Activated CD4-positive, alpha-beta T cell treated with anti-CD3 and anti-CD28 coated beads, Interleukin-2, amount 10 ng/mL, durations not matched to agents 24 days and 14 days (primary cell): ENCODE measurements around the gene MATR3. TPM values are rescaled to one million over a fixed set of nuclear protein-coding genes. Genes with fewer than 3 reads are reported as not detected.

ENCODE experiments used
- DNase-seq: peaks from one replicate; pipeline ENCODE4 v3.0.0; 2022
- H3K27ac Mint-ChIP-seq: one replicate; pipeline ENCODE4 v1.8.0; 2022; ENCODE audit warnings: mild to moderate bottlenecking, mixed read lengths
- H3K27me3 Mint-ChIP-seq: one replicate; pipeline ENCODE4 v1.8.0; 2022; ENCODE audit warnings: mixed read lengths
- H3K36me3 Mint-ChIP-seq: one replicate; pipeline ENCODE4 v1.8.0; 2022; ENCODE audit warnings: low read depth, mild to moderate bottlenecking, mixed read lengths
- H3K4me1 Mint-ChIP-seq: one replicate; pipeline ENCODE4 v1.8.0; 2021; ENCODE audit warnings: mixed read lengths
- H3K4me3 Mint-ChIP-seq: one replicate; pipeline ENCODE4 v1.8.0; 2022; ENCODE audit warnings: mild to moderate bottlenecking, moderate library complexity, mixed read lengths
- H3K9me3 Mint-ChIP-seq: one replicate; pipeline ENCODE4 v1.8.0; 2021; ENCODE audit warnings: mixed read lengths
- intact Hi-C: fragments of 100-400 bp; cut with micrococcal nuclease; formaldehyde crosslinking; loops from one replicate; pipeline ENCODE4 v1.15.1; 2023
- total RNA-seq: library from RNA; stranded (reverse); gene quantifications from 2 replicates; pipeline ENCODE4 v1.2.3, GENCODE V29; 2022

Gene MATR3
- total RNA-seq, 1 donor from 2014 or later: 258 TPM

- Mint-ChIP-seq H3K36me3 (peaks cover 63% of the 10 kb centered on the region), H3K27me3 (no peaks in the 10 kb centered on the region), H3K27ac (peak overlapping the region; percentile 16), H3K9me3 (no peaks in the 10 kb centered on the region), H3K4me1 (peaks cover 45% of the 10 kb centered on the region), H3K4me3 (peak overlapping the region; percentile 65)
- no peak for DNase-seq
- intact Hi-C loops: no loop called here
Observed at GRCh38 chr5:139277171-139277570, 16.4 kb upstream of the MATR3 start.

GRCh38 chr5:139278540-139279274 is 14.8 kb upstream of the MATR3 start:
- DNase-seq: no peak
- no peaks in the 10 kb centered on the region for H3K27me3 Mint-ChIP-seq
- H3K36me3 Mint-ChIP-seq: peaks cover 76% of the 10 kb centered on the region
- intact Hi-C loops: no loop called here
- no peak overlapping the region for H3K27ac Mint-ChIP-seq
- peaks cover 3% of the 10 kb centered on the region for H3K9me3 Mint-ChIP-seq
- peaks cover 30% of the 10 kb centered on the region for H3K4me1 Mint-ChIP-seq
- no peak overlapping the region for H3K4me3 Mint-ChIP-seq

- peaks cover 4% of the 10 kb centered on the region for H3K9me3 Mint-ChIP-seq
- no peak overlapping the region for H3K27ac Mint-ChIP-seq
- intact Hi-C loops: no loop called here
Observed at GRCh38 chr5:139282197-139282557, 11.4 kb upstream of the MATR3 start.

GRCh38 chr5:139283252-139284166 is 10.0 kb upstream of the MATR3 start:
- no peak overlapping the region for H3K4me3 Mint-ChIP-seq
- H3K27ac Mint-ChIP-seq: no peak overlapping the region
- no peak for DNase-seq
- no peaks in the 10 kb centered on the region for H3K27me3 Mint-ChIP-seq
- peaks cover 72% of the 10 kb centered on the region for H3K36me3 Mint-ChIP-seq
- intact Hi-C loops: no loop called here
- peaks cover 4% of the 10 kb centered on the region for H3K9me3 Mint-ChIP-seq
- peaks cover 10% of the 10 kb centered on the region for H3K4me1 Mint-ChIP-seq

More at GRCh38 chr5:139282197-139282557, 11.4 kb upstream of the MATR3 start:
- Mint-ChIP-seq H3K4me1 (peaks cover 13% of the 10 kb centered on the region), H3K27me3 (no peaks in the 10 kb centered on the region), H3K4me3 (no peak overlapping the region), H3K36me3 (peaks cover 74% of the 10 kb centered on the region)
- DNase-seq: no peak

- intact Hi-C loops: no loop called here
- H3K4me1 Mint-ChIP-seq: peaks cover 10% of the 10 kb centered on the region
- DNase-seq: no peak
- H3K9me3 Mint-ChIP-seq: peaks cover 4% of the 10 kb centered on the region
- H3K36me3 Mint-ChIP-seq: peaks cover 65% of the 10 kb centered on the region
- no peaks in the 10 kb centered on the region for H3K27me3 Mint-ChIP-seq
- no peak overlapping the region for H3K27ac Mint-ChIP-seq
- H3K4me3 Mint-ChIP-seq: no peak overlapping the region
Observed at GRCh38 chr5:139284295-139284694, 9.2 kb upstream of the MATR3 start.

GRCh38 chr5:139285651-139286392 is 7.7 kb upstream of the MATR3 start:
- DNase-seq: no peak
- H3K9me3 Mint-ChIP-seq: peaks cover 4% of the 10 kb centered on the region
- no peak overlapping the region for H3K27ac Mint-ChIP-seq
- no peaks in the 10 kb centered on the region for H3K27me3 Mint-ChIP-seq
- peaks cover 62% of the 10 kb centered on the region for H3K36me3 Mint-ChIP-seq
- H3K4me3 Mint-ChIP-seq: no peak overlapping the region
- H3K4me1 Mint-ChIP-seq: peaks cover 5% of the 10 kb centered on the region
- intact Hi-C loops: no loop called here

GRCh38 chr5:139287890-139288635 is 5.5 kb upstream of the MATR3 start:
- peaks cover 52% of the 10 kb centered on the region for H3K36me3 Mint-ChIP-seq
- H3K27me3 Mint-ChIP-seq: no peaks in the 10 kb centered on the region
- intact Hi-C loops: no loop called here
- no peak overlapping the region for H3K4me3 Mint-ChIP-seq
- peaks cover 4% of the 10 kb centered on the region for H3K9me3 Mint-ChIP-seq
- no peak overlapping the region for H3K27ac Mint-ChIP-seq
- peaks cover 7% of the 10 kb centered on the region for H3K4me1 Mint-ChIP-seq
- no peak for DNase-seq

- H3K4me3 Mint-ChIP-seq: no peak overlapping the region
- peaks cover 20% of the 10 kb centered on the region for H3K4me1 Mint-ChIP-seq
- DNase-seq: peak; percentile 48
- no peak overlapping the region for H3K27ac Mint-ChIP-seq
- H3K9me3 Mint-ChIP-seq: no peaks in the 10 kb centered on the region
- intact Hi-C loops: loop anchor here (10.0 kb wide), 1 partner anchor 826 kb away; the partner anchor contains the start of gene EGR1
- no peaks in the 10 kb centered on the region for H3K27me3 Mint-ChIP-seq
- H3K36me3 Mint-ChIP-seq: peaks cover 42% of the 10 kb centered on the region
Observed at GRCh38 chr5:139291051-139291450, 2.5 kb upstream of the MATR3 start.

- peaks cover 36% of the 10 kb centered on the region for H3K36me3 Mint-ChIP-seq
- H3K27ac Mint-ChIP-seq: peak overlapping the region; percentile 97
- no peaks in the 10 kb centered on the region for H3K9me3 Mint-ChIP-seq
- intact Hi-C loops: loop anchor here (1.0 to 10.0 kb wide), 4 partner anchors 19 to 828 kb away; partner anchors contain the start of genes EGR1, ETF1 and HSPA9
- peaks cover 35% of the 10 kb centered on the region for H3K4me1 Mint-ChIP-seq
- no peak for DNase-seq
- peak overlapping the region; percentile 96 for H3K4me3 Mint-ChIP-seq
- no peaks in the 10 kb centered on the region for H3K27me3 Mint-ChIP-seq
Observed at GRCh38 chr5:139293202-139293506, 386 bp upstream of the MATR3 start.

GRCh38 chr5:139294374-139295165 is 1.0 kb downstream of the MATR3 start:
- peak overlapping the region; percentile 96 for H3K4me3 Mint-ChIP-seq
- intact Hi-C loops: loop anchor here (1.0 to 10.0 kb wide), 4 partner anchors 47 to 830 kb away; partner anchors contain the start of genes EGR1, PAIP2 and UBE2D2
- H3K36me3 Mint-ChIP-seq: peaks cover 39% of the 10 kb centered on the region
- no peaks in the 10 kb centered on the region for H3K9me3 Mint-ChIP-seq
- DNase-seq: peak; percentile 90
- H3K27ac Mint-ChIP-seq: peak overlapping the region; percentile 97
- peaks cover 47% of the 10 kb centered on the region for H3K4me1 Mint-ChIP-seq
- no peaks in the 10 kb centered on the region for H3K27me3 Mint-ChIP-seq

GRCh38 chr5:139295346-139296057 is 2.0 kb downstream of the MATR3 start:
- peaks cover 52% of the 10 kb centered on the region for H3K4me1 Mint-ChIP-seq
- peaks cover 38% of the 10 kb centered on the region for H3K36me3 Mint-ChIP-seq
- intact Hi-C loops: loop anchor here (2.0 to 10.0 kb wide), 2 partner anchors 95 to 831 kb away; partner anchors contain the start of gene EGR1
- H3K27me3 Mint-ChIP-seq: no peaks in the 10 kb centered on the region
- peak overlapping the region; percentile 97 for H3K27ac Mint-ChIP-seq
- no peaks in the 10 kb centered on the region for H3K9me3 Mint-ChIP-seq
- peak overlapping the region; percentile 96 for H3K4me3 Mint-ChIP-seq
- peak; percentile 66 for DNase-seq

GRCh38 chr5:139296198-139296597 is 2.7 kb downstream of the MATR3 start:
- Mint-ChIP-seq H3K4me3 (peak overlapping the region; percentile 6), H3K4me1 (peaks cover 54% of the 10 kb centered on the region), H3K9me3 (no peaks in the 10 kb centered on the region), H3K27ac (no peak overlapping the region), H3K27me3 (no peaks in the 10 kb centered on the region), H3K36me3 (peaks cover 34% of the 10 kb centered on the region)
- intact Hi-C loops: loop anchor here (10.0 kb wide), 1 partner anchor 831 kb away; the partner anchor contains the start of gene EGR1
- no peak for DNase-seq
